Sigmoid colon (tissue), 7 donors: Measurements from ENCODE around the gene EPSTI1. TPM values are rescaled to one million over a fixed set of nuclear protein-coding genes. Genes with fewer than 3 reads are reported as not detected.

Source experiments
- DNase-seq: peaks from one replicate; pipeline ENCODE4 v3.0.0-alpha.2; 2019
- H3K27ac ChIP-seq, 4 donors: fragments of 200-600 bp; sonication (generic); one replicate each; pipeline ENCODE4 v1.5.1; 2016 to 2019; ENCODE audit warnings: mild to moderate bottlenecking in 1 of 4
- H3K27me3 ChIP-seq, 3 donors: fragments of 200-600 bp; sonication (generic); one replicate each; pipeline ENCODE4 v1.5.1; 2019; ENCODE audit warnings: mild to moderate bottlenecking in 1 of 3
- H3K36me3 ChIP-seq, 4 donors: fragments of 200-600 bp; sonication (generic); one replicate each; pipeline ENCODE4 v1.5.1; 2016 to 2019
- H3K4me1 ChIP-seq, 4 donors: fragments of 200-600 bp; sonication (generic); one replicate each; pipeline ENCODE4 v1.5.1; 2017 to 2019
- H3K4me3 ChIP-seq, 4 donors: fragments of 200-600 bp; sonication (generic); one replicate each; pipeline ENCODE4 v1.5.1; 2017 to 2019; ENCODE audit warnings: mild to moderate bottlenecking in 2 of 4, moderate library complexity in 1 of 4
- H3K9me3 ChIP-seq, 4 donors: fragments of 200-600 bp in 3 of 4; sonication (generic) in 3 of 4; one replicate each; pipeline versions ENCODE4 v1.5.1 to v1.6.1; 2013 to 2019
- CTCF ChIP-seq, 4 experiments: fragments of 450-650 bp in 3 of 4; fragments of 200-600 bp in 1 of 4; IDR thresholded peaks; one replicate each; pipeline ENCODE4 v1.5.1; 2016 to 2019; ENCODE audit warnings: antibody characterized with exemption in 4 of 4, mild to moderate bottlenecking in 3 of 4, moderate library complexity in 2 of 4
- EP300 ChIP-seq, 4 donors: sonication (generic); formaldehyde crosslinking; IDR thresholded peaks; one replicate each; pipeline ENCODE4 v1.6.1; 2017; ENCODE audit warnings: antibody characterized with exemption in 4 of 4
- POLR2A ChIP-seq, 2 donors: fragments of 450-650 bp; IDR thresholded peaks; one replicate each; pipeline ENCODE4 v1.6.1; 2016; ENCODE audit warnings: antibody characterized with exemption in 2 of 2, mild to moderate bottlenecking in 2 of 2, moderate library complexity in 2 of 2
- POLR2AphosphoS5 ChIP-seq, 4 donors: sonication (generic); formaldehyde crosslinking; IDR thresholded peaks; one replicate each; pipeline ENCODE4 v1.6.1; 2017; ENCODE audit warnings: antibody characterized with exemption in 4 of 4
- WGBS, 2 donors: extraction: QIAGEN DNeasy Blood & Tissue Kit; methylation state at CpG; one replicate each; pipeline ENCODE4 v1.1.7; 2013; 5-methylcytosine and 5-hydroxymethylcytosine counted together
- intact Hi-C: fragments of 100-400 bp; cut with DNase I; formaldehyde crosslinking; loops from one replicate; pipeline ENCODE4 v1.15.1; 2023
- polyA plus RNA-seq, 3 donors: library from polyadenylated mRNA; stranded (reverse); fragments of 200-250 nt; gene quantifications; one replicate each; pipeline ENCODE4 v1.2.3, GENCODE V29; 2013
- total RNA-seq, 4 donors: library from RNA; depleted of rRNA; stranded (reverse); fragments of >200 nt; gene quantifications; one replicate each; pipeline ENCODE4 v1.1.0, GENCODE V29; 2016
- donor health status: healthy with polysubstance abuse.
- donor health status: Bipolar disorder and iron deficiency.
- donor health status: healthy.

The EPSTI1 gene
- total and polyA plus RNA-seq, 7 donors: 3.0 to 27.8 (median 6.6) TPM

DNA sequence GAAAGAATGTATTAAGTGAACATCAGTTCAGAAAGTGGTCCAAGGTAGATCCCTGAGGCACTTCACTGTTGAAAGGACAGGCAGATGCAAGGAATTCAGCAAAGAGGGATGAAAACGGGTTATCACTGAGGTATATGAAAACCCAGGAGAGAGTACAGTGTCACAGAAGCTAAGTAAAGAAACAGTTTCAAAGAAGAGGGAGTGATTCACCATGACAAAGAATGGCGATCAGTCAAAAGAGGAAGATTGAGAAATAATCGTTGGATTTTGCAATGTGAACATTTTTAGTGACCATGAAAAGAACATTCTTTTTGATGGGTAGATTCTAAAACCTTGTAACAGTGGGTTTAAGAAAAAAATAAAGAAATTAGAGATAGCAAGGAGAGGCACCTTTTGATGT is 99.3 kb downstream of the EPSTI1 start:
- H3K27ac ChIP-seq: no peak overlapping the region
- H3K4me1 ChIP-seq: peaks cover 0 to 20% (median 6%) of the 10 kb centered on the region in 4 donors
- H3K9me3 ChIP-seq: no peaks in the 10 kb centered on the region
- 81 to 84% methylated on average over 3 of the region's 3 CpGs for WGBS, 2 donors
- H3K4me3 ChIP-seq: no peak overlapping the region
- no peaks in the 10 kb centered on the region for H3K36me3 ChIP-seq
- intact Hi-C loops: no loop called here
- no peak for TF ChIP-seq EP300 (IDR thresholded peaks at IDR 0.05)
- TF ChIP-seq POLR2AphosphoS5 (IDR thresholded peaks at IDR 0.05): no peak
- no peak for TF ChIP-seq POLR2A (IDR thresholded peaks at IDR 0.05)
- no peak for TF ChIP-seq CTCF (IDR thresholded peaks at IDR 0.05)
- DNase-seq: no peak
- H3K27me3 ChIP-seq: no peaks in the 10 kb centered on the region

DNA sequence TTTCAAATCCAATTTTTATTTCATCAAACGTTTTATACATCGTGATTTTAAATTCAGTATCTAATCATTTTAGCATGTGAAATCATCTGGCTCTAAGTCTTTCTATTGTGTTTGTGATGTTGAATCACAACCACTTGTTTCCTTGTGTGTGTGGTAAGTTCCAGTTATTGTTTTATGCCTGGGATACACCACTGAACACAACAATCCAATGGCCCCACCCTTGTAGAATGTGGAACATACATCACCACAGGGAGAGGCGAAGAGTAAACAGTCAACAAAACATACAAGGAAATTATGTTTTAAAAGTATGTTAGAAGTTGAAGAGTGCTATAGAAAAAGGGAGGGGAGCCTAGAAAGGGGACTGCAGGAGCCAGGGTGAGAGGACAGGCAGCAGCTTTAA is 100.5 kb downstream of the EPSTI1 start:
- 18 to 73% methylated on average over 3 of the region's 3 CpGs for WGBS, 2 donors
- intact Hi-C loops: no loop called here
- H3K36me3 ChIP-seq: peaks cover 0 to 5% (median 0%) of the 10 kb centered on the region in 4 donors
- no peaks in the 10 kb centered on the region for H3K27me3 ChIP-seq
- peaks cover 0 to 20% (median 6%) of the 10 kb centered on the region in 4 donors for H3K4me1 ChIP-seq
- TF ChIP-seq CTCF (IDR thresholded peaks at IDR 0.05) (no peak), POLR2AphosphoS5 (IDR thresholded peaks at IDR 0.05) (no peak), POLR2A (IDR thresholded peaks at IDR 0.05) (no peak), EP300 (IDR thresholded peaks at IDR 0.05) (no peak)
- no peaks in the 10 kb centered on the region for H3K9me3 ChIP-seq
- H3K27ac ChIP-seq: no peak overlapping the region
- no peak overlapping the region for H3K4me3 ChIP-seq
- DNase-seq: no peak

DNA sequence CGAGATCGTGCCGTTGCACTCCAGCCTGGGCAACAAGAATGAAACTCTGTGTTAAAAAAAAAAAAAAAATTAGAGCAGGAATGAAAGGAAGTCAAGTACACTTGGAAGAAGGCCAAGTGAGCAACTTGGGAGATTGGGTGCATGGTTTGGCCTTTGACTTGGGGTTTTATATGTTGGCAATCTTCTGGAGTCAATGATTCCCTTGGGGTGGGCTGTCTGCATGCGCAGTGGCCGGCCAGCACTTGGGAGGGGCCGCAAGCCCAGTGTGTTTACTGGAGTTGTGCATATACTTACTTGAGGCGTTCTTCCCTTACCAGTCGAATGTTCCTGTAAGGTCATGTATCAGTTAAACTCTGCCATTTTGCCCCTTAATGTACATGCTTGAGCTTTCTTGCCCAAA is 106.7 kb downstream of the EPSTI1 start:
- TF ChIP-seq EP300 (IDR thresholded peaks at IDR 0.05): no peak
- no peak for TF ChIP-seq CTCF (IDR thresholded peaks at IDR 0.05)
- no peak for TF ChIP-seq POLR2AphosphoS5 (IDR thresholded peaks at IDR 0.05)
- TF ChIP-seq POLR2A (IDR thresholded peaks at IDR 0.05): no peak
- WGBS, 2 donors: 73 to 86% methylated on average over 8 of the region's 8 CpGs
- Histone ChIP-seq H3K4me1 (peaks cover 0 to 13% (median 9%) of the 10 kb centered on the region in 4 donors), H3K4me3 (no peak overlapping the region), H3K36me3 (peaks cover 0 to 5% (median 0%) of the 10 kb centered on the region in 4 donors), H3K27ac (no peak overlapping the region), H3K9me3 (no peaks in the 10 kb centered on the region), H3K27me3 (no peaks in the 10 kb centered on the region)
- no peak for DNase-seq
- intact Hi-C loops: no loop called here

DNA sequence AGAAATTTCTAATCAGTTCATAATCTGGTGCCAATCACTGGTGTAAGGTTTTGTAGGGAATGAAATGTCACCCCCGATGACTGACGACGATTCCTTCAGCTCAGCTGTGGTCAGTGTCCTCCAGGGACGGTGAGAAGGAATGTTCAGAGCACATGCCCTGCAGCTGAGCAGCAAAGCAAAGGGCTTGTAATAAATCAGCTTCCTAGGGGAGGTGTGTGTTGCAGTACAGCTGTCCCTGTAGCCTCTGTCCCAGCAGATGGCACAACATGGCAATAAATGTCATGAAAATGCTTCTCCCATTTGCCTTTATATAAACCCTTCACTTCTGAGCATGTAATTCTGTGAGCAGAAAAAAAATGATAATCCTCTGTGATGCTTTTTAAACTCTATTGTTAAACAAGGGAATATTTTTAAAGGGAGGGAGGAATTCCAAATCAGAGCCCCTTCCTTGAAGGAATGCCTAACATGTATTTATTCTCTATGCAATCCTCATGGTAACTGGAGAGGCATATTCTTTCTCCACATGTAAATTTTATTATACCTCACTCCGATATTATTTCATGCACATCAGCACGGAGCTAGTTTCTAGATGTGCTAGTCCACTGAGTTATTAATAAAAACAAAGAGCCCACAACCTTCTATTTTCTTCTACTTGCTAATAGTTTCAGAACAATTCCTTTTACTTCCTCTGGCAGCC is 108.1 kb downstream of the EPSTI1 start:
- no peak overlapping the region for H3K27ac ChIP-seq
- H3K4me3 ChIP-seq: no peak overlapping the region
- H3K27me3 ChIP-seq: no peaks in the 10 kb centered on the region
- intact Hi-C loops: no loop called here
- no peak for DNase-seq
- TF ChIP-seq POLR2AphosphoS5 (IDR thresholded peaks at IDR 0.05): no peak
- TF ChIP-seq EP300 (IDR thresholded peaks at IDR 0.05): no peak
- TF ChIP-seq POLR2A (IDR thresholded peaks at IDR 0.05): no peak
- no peak for TF ChIP-seq CTCF (IDR thresholded peaks at IDR 0.05)
- H3K36me3 ChIP-seq: peaks cover 0 to 5% (median 0%) of the 10 kb centered on the region in 4 donors
- peaks cover 0 to 21% (median 12%) of the 10 kb centered on the region in 4 donors for H3K4me1 ChIP-seq
- no peaks in the 10 kb centered on the region for H3K9me3 ChIP-seq
- WGBS, 2 donors: 12 to 38% methylated on average over 6 of the region's 6 CpGs
